Measurements from ENCODE around the gene TFAM. TPM values are rescaled to one million over a fixed set of nuclear protein-coding genes. Genes with fewer than 3 reads are reported as not detected.

Gene TFAM
- total RNA-seq, 1 donor from 2014 or later: 46.9 TPM

- peaks cover 4% of the 10 kb centered on the region for H3K9me3 Mint-ChIP-seq
- peaks cover 10% of the 10 kb centered on the region for H3K36me3 Mint-ChIP-seq
- no peaks in the 10 kb centered on the region for H3K27me3 Mint-ChIP-seq (ENCODE audit: low read depth)
- peak overlapping the region; percentile 52 for H3K27ac Mint-ChIP-seq
- peaks cover 18% of the 10 kb centered on the region for H3K4me1 Mint-ChIP-seq
- DNase-seq (ENCODE audit: low spot score in 2 of 2, unreplicated experiment in 2 of 2): no peak
- H3K4me3 Mint-ChIP-seq: no peak overlapping the region
- TF ChIP-seq, protein P1, sequence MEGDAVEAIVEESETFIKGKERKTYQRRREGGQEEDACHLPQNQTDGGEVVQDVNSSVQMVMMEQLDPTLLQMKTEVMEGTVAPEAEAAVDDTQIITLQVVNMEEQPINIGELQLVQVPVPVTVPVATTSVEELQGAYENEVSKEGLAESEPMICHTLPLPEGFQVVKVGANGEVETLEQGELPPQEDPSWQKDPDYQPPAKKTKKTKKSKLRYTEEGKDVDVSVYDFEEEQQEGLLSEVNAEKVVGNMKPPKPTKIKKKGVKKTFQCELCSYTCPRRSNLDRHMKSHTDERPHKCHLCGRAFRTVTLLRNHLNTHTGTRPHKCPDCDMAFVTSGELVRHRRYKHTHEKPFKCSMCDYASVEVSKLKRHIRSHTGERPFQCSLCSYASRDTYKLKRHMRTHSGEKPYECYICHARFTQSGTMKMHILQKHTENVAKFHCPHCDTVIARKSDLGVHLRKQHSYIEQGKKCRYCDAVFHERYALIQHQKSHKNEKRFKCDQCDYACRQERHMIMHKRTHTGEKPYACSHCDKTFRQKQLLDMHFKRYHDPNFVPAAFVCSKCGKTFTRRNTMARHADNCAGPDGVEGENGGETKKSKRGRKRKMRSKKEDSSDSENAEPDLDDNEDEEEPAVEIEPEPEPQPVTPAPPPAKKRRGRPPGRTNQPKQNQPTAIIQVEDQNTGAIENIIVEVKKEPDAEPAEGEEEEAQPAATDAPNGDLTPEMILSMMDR (IDR thresholded peaks at IDR 0.05; ENCODE audit: unreplicated experiment): no peak
These were observed 36.6 kb upstream of the TFAM start for GRCh38 chr10:58348571-58349033.

DNA sequence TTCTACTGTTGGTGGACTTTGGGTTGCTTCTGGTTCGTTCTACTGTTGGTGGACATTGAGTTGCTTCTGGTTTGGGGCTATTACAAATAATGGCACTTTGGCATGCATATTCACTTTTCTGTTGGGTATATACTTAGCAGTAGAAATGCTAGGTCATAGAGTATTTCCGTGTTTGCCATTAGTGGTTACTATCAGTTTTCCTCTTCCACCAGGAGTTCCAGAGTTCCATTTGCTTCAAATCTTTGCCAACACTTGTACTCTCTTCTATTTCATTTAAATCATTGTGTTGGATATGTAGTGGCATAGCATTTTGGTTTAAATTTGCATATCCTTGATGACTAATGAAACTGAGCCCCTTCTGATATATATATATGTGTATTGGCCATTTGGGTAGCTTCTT, 35.2 kb upstream of the TFAM start:
- TF ChIP-seq, protein P1 (IDR thresholded peaks at IDR 0.05; ENCODE audit: unreplicated experiment): no peak
- no peak overlapping the region for H3K4me3 Mint-ChIP-seq
- peaks cover 10% of the 10 kb centered on the region for H3K36me3 Mint-ChIP-seq
- H3K27me3 Mint-ChIP-seq (ENCODE audit: low read depth): no peaks in the 10 kb centered on the region
- H3K9me3 Mint-ChIP-seq: peaks cover 4% of the 10 kb centered on the region
- H3K4me1 Mint-ChIP-seq: peaks cover 19% of the 10 kb centered on the region
- no peak overlapping the region for H3K27ac Mint-ChIP-seq
- DNase-seq (ENCODE audit: low spot score in 2 of 2, unreplicated experiment in 2 of 2): no peak

- Mint-ChIP-seq H3K4me3 (no peak overlapping the region), H3K27ac (no peak overlapping the region), H3K36me3 (peaks cover 6% of the 10 kb centered on the region), H3K27me3 (ENCODE audit: low read depth) (no peaks in the 10 kb centered on the region), H3K9me3 (peaks cover under 1% of the 10 kb centered on the region), H3K4me1 (peaks cover 25% of the 10 kb centered on the region)
- TF ChIP-seq, protein P1 (IDR thresholded peaks at IDR 0.05; ENCODE audit: unreplicated experiment): no peak
- no peak for DNase-seq (ENCODE audit: low spot score in 2 of 2, unreplicated experiment in 2 of 2)
These were observed 34.4 kb upstream of the TFAM start for GRCh38 chr10:58350619-58351323.

DNA sequence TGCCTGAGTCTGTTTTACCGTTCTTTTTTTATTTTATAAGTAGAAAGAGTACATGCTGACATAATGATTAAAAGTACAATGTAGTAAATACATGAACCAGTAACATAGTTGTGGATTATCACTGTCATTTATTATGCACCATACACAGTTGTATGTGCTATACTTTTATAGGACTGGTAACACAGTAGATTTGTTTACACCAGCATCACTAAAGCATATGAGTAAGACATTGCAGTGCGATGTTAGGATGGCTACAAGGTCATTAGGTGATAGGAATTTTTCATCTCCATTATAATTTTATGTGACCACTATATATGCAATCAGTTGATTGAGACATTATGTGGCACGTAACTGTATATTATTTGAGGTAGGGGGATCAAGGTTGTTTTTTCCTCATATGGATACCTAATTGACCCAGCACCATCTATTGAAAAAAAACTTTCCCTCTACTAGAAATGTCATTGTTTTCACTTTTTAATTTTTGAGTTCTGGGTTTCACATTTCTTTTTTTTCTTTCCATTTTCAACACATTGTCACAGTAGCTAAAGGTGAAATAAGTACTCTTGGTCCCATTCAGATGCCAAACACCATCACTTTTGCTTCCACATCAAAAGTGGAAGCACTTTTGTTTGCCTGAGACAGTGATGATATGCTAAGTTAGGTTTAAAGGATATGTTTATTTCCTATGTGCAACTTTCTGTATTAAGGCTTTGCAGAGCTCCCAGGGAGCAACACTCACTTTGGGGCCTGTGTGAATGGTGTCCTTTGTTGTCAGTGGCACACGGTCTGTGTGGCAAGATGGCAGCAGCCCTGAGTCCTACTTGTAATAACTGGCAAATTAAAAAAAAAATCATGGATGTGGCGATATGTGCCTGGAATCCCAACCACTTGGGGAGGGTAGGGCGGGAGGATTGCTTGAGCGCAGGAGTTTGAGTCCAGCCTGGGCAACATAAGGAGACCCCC, 33.3 kb upstream of the TFAM start:
- TF ChIP-seq, protein P1 (IDR thresholded peaks at IDR 0.05; ENCODE audit: unreplicated experiment): no peak
- Mint-ChIP-seq H3K27me3 (ENCODE audit: low read depth) (no peaks in the 10 kb centered on the region), H3K4me3 (no peak overlapping the region), H3K4me1 (peaks cover 31% of the 10 kb centered on the region), H3K27ac (no peak overlapping the region), H3K36me3 (no peaks in the 10 kb centered on the region), H3K9me3 (no peaks in the 10 kb centered on the region)
- DNase-seq (ENCODE audit: low spot score in 2 of 2, unreplicated experiment in 2 of 2): no peak

DNA sequence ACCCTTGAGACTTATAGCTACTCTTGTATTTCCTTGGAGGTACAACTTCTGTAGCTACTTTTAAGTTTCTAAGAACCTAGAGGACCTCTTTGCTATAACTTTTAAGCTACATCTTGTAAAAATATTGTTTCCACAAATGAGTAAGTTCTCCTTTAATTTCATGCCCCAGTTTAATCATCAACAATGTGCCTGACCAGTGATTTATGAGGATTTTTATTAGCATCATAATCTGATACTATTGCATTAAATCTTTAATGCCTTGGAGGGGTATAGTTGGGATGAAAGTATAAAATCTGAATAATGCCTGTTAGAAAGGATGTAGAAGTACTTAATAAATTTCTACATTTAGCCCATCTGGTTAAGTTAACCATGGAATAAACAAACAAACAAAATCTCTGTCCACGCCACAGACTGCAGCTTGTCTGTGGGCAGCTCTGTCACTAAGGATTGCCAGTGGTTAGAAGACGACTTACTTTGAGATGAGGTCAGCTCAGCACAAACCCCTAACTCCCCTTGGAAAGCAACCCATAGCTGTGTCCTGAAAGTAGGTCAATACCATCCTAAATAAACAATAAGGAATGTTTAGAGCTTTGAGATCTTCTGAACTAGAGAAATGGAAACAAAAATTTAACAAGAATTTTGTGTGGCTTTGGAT, 32.1 kb upstream of the TFAM start:
- H3K4me3 Mint-ChIP-seq: no peak overlapping the region
- H3K9me3 Mint-ChIP-seq: no peaks in the 10 kb centered on the region
- no peak for DNase-seq (ENCODE audit: low spot score in 2 of 2, unreplicated experiment in 2 of 2)
- peaks cover 31% of the 10 kb centered on the region for H3K4me1 Mint-ChIP-seq
- no peaks in the 10 kb centered on the region for H3K27me3 Mint-ChIP-seq (ENCODE audit: low read depth)
- no peak overlapping the region for H3K27ac Mint-ChIP-seq
- TF ChIP-seq, protein P1 (IDR thresholded peaks at IDR 0.05; ENCODE audit: unreplicated experiment): no peak
- H3K36me3 Mint-ChIP-seq: no peaks in the 10 kb centered on the region

All from mesothelial cell of epicardium (in vitro differentiated cells).